ENCODE results near the gene PRKG1.
"Not testable (repeated sequence)": the region's sequence is repeated elsewhere in the genome, so short reads cannot be mapped to it uniquely, and the experiment has no call there.

The PRKG1 gene

GRCh38 chr10:51397244-51397643 lies 323.0 kb downstream of the PRKG1 start:
- no peak for DNase-seq

DNA sequence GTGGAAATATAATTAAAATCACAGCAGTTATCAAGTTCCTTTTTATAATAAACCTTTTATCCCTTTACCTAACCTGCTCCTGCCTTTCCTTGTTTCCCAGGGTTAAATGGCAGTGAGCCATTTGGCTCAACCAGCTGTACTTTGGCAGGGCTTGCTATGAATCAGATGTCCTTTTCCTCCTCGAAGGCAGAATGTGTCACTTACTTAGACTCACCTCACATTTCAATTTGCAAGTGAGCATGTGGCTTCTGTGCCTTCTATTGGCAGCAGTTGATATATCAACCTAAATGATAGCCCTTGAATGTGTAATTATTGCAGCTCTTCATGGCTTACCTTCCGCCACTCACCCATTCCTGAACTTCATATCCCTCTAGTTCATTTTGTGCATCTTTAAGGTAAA lies 323.4 kb downstream of the PRKG1 start:
- DNase-seq: no peak

GRCh38 chr10:51399840-51400239 lies 325.6 kb downstream of the PRKG1 start:
- DNase-seq: no peak

GRCh38 chr10:51400392-51401096 lies 326.3 kb downstream of the PRKG1 start:
- no peak for DNase-seq

DNA sequence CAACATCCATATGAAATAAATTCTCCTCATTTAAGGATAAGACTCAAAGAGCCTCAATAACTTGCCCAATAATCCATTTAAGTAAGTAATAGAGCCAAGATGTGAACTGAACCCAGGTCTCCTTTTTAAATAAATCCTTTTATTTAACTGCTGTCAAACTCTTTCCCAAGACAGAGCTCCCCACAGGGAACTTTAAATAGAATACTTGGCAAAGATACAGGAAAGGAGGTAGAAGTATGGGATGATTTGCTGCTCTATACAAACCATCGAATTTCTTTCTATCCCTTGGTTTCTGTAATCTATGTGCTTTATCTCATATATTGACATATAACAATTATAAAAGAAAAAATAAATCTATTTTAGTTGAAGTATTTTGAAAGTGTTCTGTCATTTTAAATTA lies 329.2 kb downstream of the PRKG1 start:
- no peak for DNase-seq

DNA sequence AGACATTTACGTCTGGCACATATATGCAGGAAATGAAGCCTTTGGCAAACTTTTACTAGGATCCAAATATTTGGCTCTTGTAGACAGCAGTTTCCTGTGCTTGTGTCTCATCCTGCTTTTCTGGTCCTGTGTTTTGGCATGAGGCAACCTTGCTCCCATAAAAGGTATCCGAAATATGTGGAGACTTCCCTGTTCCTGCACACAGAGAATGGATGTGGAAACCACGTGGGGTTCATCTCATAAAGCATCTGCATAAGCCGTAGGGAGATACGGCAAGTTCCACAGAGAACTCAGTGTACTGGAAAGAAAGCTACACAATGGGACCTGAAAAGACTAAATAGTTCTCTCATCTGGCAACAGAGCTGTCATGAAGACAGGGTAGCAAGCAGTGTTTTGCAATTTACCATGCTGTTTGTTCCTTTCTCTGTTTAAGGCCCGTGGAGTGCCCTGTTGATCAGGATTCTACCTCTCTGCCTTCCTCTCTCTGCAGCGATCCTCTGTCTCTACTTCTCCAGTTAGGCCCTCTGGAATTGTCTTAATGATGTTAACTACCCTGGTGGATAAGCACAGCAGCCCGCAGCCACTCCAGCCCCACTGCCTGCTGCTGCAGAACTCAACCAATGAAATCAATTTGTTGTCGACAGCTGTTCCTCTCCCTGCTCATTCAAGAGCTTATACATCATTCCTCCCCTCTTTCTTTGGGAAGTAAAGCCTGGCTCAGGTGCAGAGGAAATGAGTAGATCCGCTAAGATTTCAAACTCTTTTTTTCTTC lies 331.5 kb downstream of the PRKG1 start:
- no peak for DNase-seq

- DNase-seq: no peak
These were observed 332.3 kb downstream of the PRKG1 start for GRCh38 chr10:51406581-51406980.

- DNase-seq: no peak
These were observed 342.2 kb downstream of the PRKG1 start for GRCh38 chr10:51416494-51416893.

GRCh38 chr10:51419196-51420093 lies 345.2 kb downstream of the PRKG1 start:
- DNase-seq: no peak

- DNase-seq: no peak
These were observed 347.6 kb downstream of the PRKG1 start for GRCh38 chr10:51421853-51422252.

DNA sequence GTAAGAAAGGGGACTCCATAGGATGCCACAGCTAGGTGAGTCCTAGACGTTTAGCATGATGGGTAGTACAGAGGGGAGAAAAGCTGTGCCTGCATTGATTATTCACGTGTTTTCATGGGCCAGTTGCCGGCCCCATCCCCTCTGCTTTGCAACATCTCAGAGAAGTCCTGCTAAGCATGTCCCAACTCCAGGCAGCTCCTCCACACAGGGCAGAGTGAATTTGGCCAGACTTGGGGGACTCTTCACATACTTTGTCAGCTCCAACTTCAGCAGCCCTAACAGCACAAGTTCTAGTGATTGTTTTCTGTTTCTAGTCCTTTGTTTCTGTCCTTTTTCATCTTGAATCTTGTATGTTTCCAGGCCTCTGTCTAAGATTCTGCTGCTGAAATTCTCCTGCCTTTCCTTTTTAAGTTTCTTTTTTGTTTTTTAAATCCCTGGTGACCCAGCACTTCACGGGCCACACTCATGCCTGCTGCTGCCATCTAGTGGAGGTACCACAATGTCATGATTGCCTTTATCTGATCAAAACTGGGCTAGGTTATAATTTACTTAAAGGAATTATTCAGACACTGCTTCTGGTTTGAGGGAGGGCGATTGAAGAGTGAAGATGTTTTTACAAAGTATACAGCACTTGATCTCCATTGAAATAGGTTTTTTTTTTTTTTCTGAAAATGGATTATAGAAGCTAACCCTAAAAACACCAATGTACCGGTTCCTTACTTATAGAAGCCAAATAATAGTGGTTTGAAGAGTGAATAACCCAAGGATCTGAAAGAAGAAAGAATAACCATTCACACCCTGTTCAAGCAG lies 348.2 kb downstream of the PRKG1 start:
- DNase-seq: peak; percentile 40

GRCh38 chr10:51423121-51423452 lies 348.8 kb downstream of the PRKG1 start:
- no peak for DNase-seq

- no peak for DNase-seq
These were observed 351.1 kb downstream of the PRKG1 start for GRCh38 chr10:51425431-51425830.

DNA sequence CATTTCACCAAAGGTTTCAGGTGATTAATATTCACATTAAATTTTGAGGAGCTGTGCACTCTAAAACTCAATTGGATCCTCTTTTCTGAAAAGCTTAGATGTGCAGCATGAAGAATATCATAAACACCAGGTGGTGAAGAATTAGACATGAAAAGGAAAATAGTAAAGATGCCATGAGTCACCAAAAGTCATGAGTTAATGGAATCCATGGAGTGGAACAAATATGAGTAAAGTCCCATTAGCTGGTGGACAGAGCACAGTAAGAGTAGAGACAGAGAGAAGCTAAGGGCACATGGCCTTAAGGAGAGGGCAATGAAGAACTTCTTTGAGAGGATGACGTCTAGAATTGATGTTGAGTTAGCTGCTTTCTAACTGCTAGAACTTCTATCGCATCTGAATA lies 353.5 kb downstream of the PRKG1 start:
- no peak for DNase-seq

DNA sequence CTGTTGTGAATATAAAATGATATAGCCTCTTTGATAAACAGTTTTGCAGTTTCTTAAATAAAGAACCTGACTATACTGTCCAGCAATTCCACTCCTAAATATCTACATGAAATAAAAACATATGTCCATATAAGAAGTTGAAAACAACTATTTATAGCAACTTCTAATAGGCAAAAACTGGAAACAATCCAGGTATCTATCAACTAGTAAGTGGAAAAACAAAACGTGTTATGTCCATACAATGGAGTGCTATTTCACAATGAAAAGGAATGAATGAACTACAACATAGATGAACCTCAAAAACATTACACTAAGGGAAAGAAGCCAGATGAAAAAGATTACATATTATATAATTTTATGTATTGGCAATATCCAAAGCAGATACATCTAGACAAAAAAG lies 356.2 kb downstream of the PRKG1 start:
- DNase-seq: no peak

DNA sequence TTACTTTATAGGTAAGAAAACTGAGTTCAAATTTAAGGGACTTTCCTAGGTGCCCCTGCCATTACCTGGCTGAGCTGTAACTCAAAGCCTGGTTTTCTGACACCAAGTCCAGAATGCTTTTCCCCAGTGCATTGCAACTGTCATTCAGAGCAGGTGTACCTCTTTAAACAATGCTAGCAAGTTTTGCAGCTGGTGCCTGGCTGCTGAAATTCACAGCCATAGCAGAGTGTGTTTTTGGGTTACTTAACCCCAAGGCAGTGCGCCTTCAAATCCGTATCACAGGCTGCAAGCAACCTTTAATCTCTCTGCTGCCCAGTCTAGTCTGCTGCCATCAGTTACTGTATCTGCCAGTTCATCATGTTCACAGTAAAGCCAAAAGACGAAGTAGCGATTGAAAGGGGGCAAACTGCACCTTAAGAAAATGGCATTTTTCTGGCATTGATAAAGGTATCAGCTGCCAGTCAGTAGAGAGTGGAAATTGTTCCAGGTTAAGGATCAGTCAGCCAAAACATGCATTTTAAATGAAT lies 359.7 kb downstream of the PRKG1 start:
- no peak for DNase-seq

DNA sequence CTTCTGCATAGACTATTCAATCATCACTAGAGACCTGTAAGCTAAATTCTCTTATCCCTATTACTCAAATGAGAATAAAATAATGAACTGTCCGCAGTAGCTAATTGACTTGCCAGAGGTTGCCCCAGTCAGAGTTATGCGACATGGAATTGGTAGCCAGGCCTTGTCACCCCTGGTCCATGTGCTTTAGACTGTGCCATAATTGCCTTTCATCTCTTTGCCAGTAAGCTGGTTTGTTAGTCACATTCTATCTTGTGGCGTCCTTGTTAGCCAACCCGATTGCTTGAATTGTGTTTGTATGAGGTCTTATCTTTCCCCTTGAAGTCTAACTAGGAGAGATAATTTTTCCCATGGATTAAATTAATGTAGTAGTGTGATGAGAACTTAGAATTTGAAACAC lies 362.5 kb downstream of the PRKG1 start:
- DNase-seq: no peak

- no peak for DNase-seq
These were observed 365.4 kb downstream of the PRKG1 start for GRCh38 chr10:51439645-51440044.

DNA sequence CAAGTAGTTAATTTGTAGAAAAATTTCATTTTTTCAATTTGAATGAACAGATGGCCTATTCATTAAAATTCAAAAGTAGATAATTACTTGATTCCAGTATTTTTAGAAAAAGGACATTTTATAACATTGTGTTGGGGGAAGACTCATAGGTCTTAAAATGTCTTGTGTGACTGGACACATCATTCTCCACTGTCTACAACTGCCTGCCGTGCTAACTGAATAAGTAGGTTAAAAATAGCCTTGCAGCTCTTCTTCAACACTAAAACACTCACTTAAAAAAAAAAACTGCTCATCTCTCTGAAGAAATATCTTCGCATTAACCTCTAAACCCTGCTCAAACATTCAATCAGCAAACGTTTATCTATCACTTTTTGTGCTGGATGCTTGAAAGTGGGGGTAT lies 371.3 kb downstream of the PRKG1 start:
- no peak for DNase-seq

- DNase-seq: no peak
These were observed 372.8 kb downstream of the PRKG1 start for GRCh38 chr10:51447119-51447518.

DNA sequence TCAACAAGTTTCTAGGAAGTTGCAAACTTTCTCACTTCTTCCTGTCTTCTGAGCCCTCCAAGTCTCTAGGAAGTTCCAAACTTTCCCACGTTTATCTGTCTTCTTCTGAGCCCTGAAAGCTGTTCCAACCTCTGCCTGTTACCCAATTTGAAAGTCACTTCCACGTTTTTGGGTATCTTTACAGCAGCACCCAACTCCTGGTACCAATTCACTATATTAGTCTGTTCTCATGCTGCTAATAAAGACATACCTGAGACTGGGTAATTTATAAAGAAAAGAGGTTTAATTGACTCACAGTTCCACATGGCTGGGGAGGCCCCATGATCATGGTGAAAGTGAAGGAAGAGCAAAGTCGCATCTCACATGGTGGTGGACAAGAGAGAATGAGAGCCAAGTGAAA lies 381.5 kb downstream of the PRKG1 start:
- DNase-seq: not testable (repeated sequence)

DNA sequence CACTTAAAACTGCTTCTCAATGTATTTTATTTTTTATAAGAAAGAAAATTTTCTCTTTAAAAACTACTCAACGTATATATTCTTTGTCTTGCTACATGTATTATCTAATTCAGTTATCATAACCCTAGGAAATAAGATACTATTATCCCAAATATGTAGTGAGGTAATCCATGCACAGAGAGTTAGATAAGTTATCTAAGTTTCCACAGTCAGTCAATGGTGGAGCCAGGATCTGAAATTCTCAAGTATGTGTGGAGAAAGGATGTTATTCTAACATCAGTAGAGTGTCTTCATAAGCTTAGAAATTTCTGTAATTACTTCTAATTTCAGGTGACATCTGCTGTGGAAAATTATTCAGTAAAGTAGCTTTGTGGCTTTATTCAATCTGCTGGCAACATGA lies 385.2 kb downstream of the PRKG1 start:
- no peak for DNase-seq

Data from activated CD4-positive, alpha-beta T cell treated with anti-CD3 and anti-CD28 coated beads, Interleukin-10, Interleukin-2, amounts not matched to agents 100 ng/mL and 50 ng/mL, durations not matched to agents 16 hours and 8 hours (primary cell).